HepG2 (cell line): ENCODE measurements around the gene AMER3. TPM values are rescaled to one million over a fixed set of nuclear protein-coding genes. Genes with fewer than 3 reads are reported as not detected.
A peak's percentile ranks its signal among the peaks of the same experiment; 100 is the strongest.

Source experiments
- ARID5B ChIP-seq: IDR thresholded peaks from 2 replicates; pipeline ENCODE4 v1.4.0; 2020; ENCODE audit warnings: mild to moderate bottlenecking, missing genetic modification reagents
- GPN1 ChIP-seq: sonication (generic); formaldehyde crosslinking; IDR thresholded peaks from 2 replicates; pipeline ENCODE4 v1.5.1; 2020; ENCODE audit warnings: missing genetic modification reagents, borderline replicate concordance
- GTF2F1 ChIP-seq: fragments of 150-350 bp; IDR thresholded peaks from 2 replicates; pipeline ENCODE4 v1.6.1; 2014; ENCODE audit warnings: low read length
- HMGA1 ChIP-seq: sonication (generic); formaldehyde crosslinking; conservative IDR thresholded peaks from 2 replicates; pipeline ENCODE4 v1.4.0; 2020; ENCODE audit warnings: missing genetic modification reagents
- LBX2 ChIP-seq: sonication (generic); formaldehyde crosslinking; IDR thresholded peaks from 2 replicates; pipeline ENCODE4 v1.5.0; 2020; ENCODE audit warnings: missing genetic modification reagents, mild to moderate bottlenecking, borderline replicate concordance
- RBM22 ChIP-seq: fragments of 200-400 bp; formaldehyde crosslinking; optimal IDR thresholded peaks from 2 replicates; pipeline ENCODE3; 2017; ENCODE audit warnings: mild to moderate bottlenecking, low read length, moderate library complexity
- RFXANK ChIP-seq: IDR thresholded peaks from 2 replicates; pipeline ENCODE4 v1.6.1; 2016
- RXRA ChIP-seq: sonication (generic); formaldehyde crosslinking; IDR thresholded peaks from 2 replicates; pipeline ENCODE4 v1.5.1; 2020; ENCODE audit warnings: missing genetic modification reagents
- SAP130 ChIP-seq: IDR thresholded peaks from 2 replicates; pipeline ENCODE4 v1.6.1; 2016; ENCODE audit warnings: low read depth
- SIN3B ChIP-seq: fragments of 150-350 bp; IDR thresholded peaks from 2 replicates; pipeline ENCODE4 v1.6.1; 2014; ENCODE audit warnings: low read length
- SMARCC2 ChIP-seq: fragments of 450-650 bp; IDR thresholded peaks from 2 replicates; pipeline ENCODE4 v1.6.1; 2017; ENCODE audit warnings: antibody characterized with exemption, mild to moderate bottlenecking
- TFAP4 ChIP-seq: sonication (generic); IDR thresholded peaks from 2 replicates; pipeline ENCODE4 v1.6.1; 2016; ENCODE audit warnings: low read depth, borderline replicate concordance
- XRCC5 ChIP-seq: fragments of 200-400 bp; formaldehyde crosslinking; optimal IDR thresholded peaks from 2 replicates; pipeline ENCODE3; 2017; ENCODE audit warnings: mild to moderate bottlenecking, low read length
- ZBTB14 ChIP-seq: sonication (generic); formaldehyde crosslinking; IDR thresholded peaks from 2 replicates; pipeline ENCODE4 v1.4.0; 2020; ENCODE audit warnings: missing genetic modification reagents
- ZFP1 ChIP-seq: IDR thresholded peaks from 2 replicates; pipeline ENCODE4 v1.6.1; 2016
- ZFP36L1 ChIP-seq: sonication (generic); formaldehyde crosslinking; IDR thresholded peaks from 2 replicates; pipeline ENCODE4 v1.8.0; 2022; ENCODE audit warnings: mild to moderate bottlenecking, missing genetic modification reagents, moderate library complexity
- ZMYM4 ChIP-seq: sonication (generic); formaldehyde crosslinking; IDR thresholded peaks from 2 replicates; pipeline ENCODE4 v1.8.1; 2023; ENCODE audit warnings: mild to moderate bottlenecking, missing genetic modification reagents
- ZNF225 ChIP-seq: sonication (generic); formaldehyde crosslinking; IDR thresholded peaks from 2 replicates; pipeline ENCODE4 v1.4.0; 2020; ENCODE audit warnings: mild to moderate bottlenecking, missing genetic modification reagents
- ZNF34 ChIP-seq: sonication (generic); formaldehyde crosslinking; IDR thresholded peaks from 2 replicates; pipeline ENCODE4 v1.4.0; 2020; ENCODE audit warnings: mild to moderate bottlenecking, missing genetic modification reagents, borderline replicate concordance
- ZNF367 ChIP-seq: sonication (generic); formaldehyde crosslinking; IDR thresholded peaks from 2 replicates; pipeline ENCODE4 v1.4.0; 2020; ENCODE audit warnings: missing genetic modification reagents, borderline replicate concordance
- ZNF451 ChIP-seq: sonication (generic); formaldehyde crosslinking; IDR thresholded peaks from 2 replicates; pipeline ENCODE4 v1.5.0; 2020; ENCODE audit warnings: mild to moderate bottlenecking, missing genetic modification reagents
- ZNF549 ChIP-seq: sonication (generic); formaldehyde crosslinking; IDR thresholded peaks from 2 replicates; pipeline ENCODE4 v1.5.0; 2020; ENCODE audit warnings: missing genetic modification reagents
- ZNF563 ChIP-seq: sonication (generic); formaldehyde crosslinking; IDR thresholded peaks from 2 replicates; pipeline ENCODE4 v1.8.0; 2022; ENCODE audit warnings: mild to moderate bottlenecking, moderate library complexity, missing genetic modification reagents
- ZNF616 ChIP-seq: sonication (generic); formaldehyde crosslinking; IDR thresholded peaks from 2 replicates; pipeline ENCODE4 v1.5.0; 2020; ENCODE audit warnings: low read depth, mild to moderate bottlenecking, missing genetic modification reagents
- ZSCAN25 ChIP-seq: sonication (generic); formaldehyde crosslinking; IDR thresholded peaks from 2 replicates; pipeline ENCODE4 v1.8.0; 2022; ENCODE audit warnings: mild to moderate bottlenecking, missing genetic modification reagents
- ZSCAN30 ChIP-seq: sonication (generic); formaldehyde crosslinking; IDR thresholded peaks from 2 replicates; pipeline ENCODE4 v1.5.0; 2020; ENCODE audit warnings: mild to moderate bottlenecking, missing genetic modification reagents
- ZSCAN31 ChIP-seq: sonication (generic); formaldehyde crosslinking; IDR thresholded peaks from 2 replicates; pipeline ENCODE4 v1.5.0; 2020; ENCODE audit warnings: low read depth, mild to moderate bottlenecking, missing genetic modification reagents
- polyA plus RNA-seq, 8 experiments: library from polyadenylated mRNA; depleted of rRNA in 3 of 8; stranded (reverse) in 7 of 8; unstranded in 1 of 8; fragments of >200 nt; fragmentation: Illumina TruSeq in 4 of 8; extraction: Trizol in 4 of 8; gene quantifications; 2 replicates each; pipeline versions ENCODE4 v1.2.1 to v1.2.3, GENCODE V29; 2011 to 2016; ENCODE audit warnings: low read depth in 4 of 8, missing spikeins in 1 of 8, mixed read lengths in 1 of 8; ENCODE audit not compliant: insufficient read depth in 1 of 8
- total RNA-seq, 5 experiments: library from RNA; depleted of rRNA; stranded (reverse); fragments of >200 nt; fragmentation: Illumina TruSeq; extraction: Trizol; gene quantifications; 2 replicates each; pipeline ENCODE4 v1.2.3, GENCODE V29; 2016; ENCODE audit warnings: low read depth in 1 of 5

AMER3 gene
- total and polyA plus RNA-seq, 2 of the 13 experiments (the other 11 are each of a cell fraction or from before 2014, with no cell fraction given): not detected

GRCh38 chr2:130756053-130756873, 923 bp downstream of the AMER3 start (continued):
- TF ChIP-seq ZMYM4 (0 out of 2 replicates have a peak, but pooled peaks have one; percentile 26), TFAP4 (no peak), GTF2F1 (no peak), ZNF367 (CRISPR knock-in tag) (peak; percentile 57; the same call in 1 of the 2 replicates), ZFP1 (no peak), ZNF616 (CRISPR knock-in tag) (no peak), LBX2 (CRISPR knock-in tag) (no peak), RXRA (CRISPR knock-in tag) (no peak), ZNF563 (CRISPR knock-in tag) (peak; percentile 89; the same call in 1 of the 2 replicates), SAP130 (CRISPR knock-in tag) (peak; percentile 47), ZFP36L1 (CRISPR knock-in tag) (no peak), RBM22 (no peak), ZNF34 (CRISPR knock-in tag) (no peak), ZSCAN30 (CRISPR knock-in tag) (no peak), SIN3B (no peak), ZNF549 (CRISPR knock-in tag) (no peak), RFXANK (no peak), ZNF225 (CRISPR knock-in tag) (no peak), GPN1 (CRISPR knock-in tag) (0 out of 2 replicates have a peak, but pooled peaks have one; percentile 66), XRCC5 (no peak), ARID5B (CRISPR knock-in tag) (no peak), SMARCC2 (no peak), ZSCAN31 (CRISPR knock-in tag) (0 out of 2 replicates have a peak, but pooled peaks have one; percentile 56), HMGA1 (CRISPR knock-in tag) (no peak), ZBTB14 (CRISPR knock-in tag) (peak; percentile 69), ZSCAN25 (CRISPR knock-in tag) (no peak), ZNF451 (CRISPR knock-in tag) (no peak)
